ACHN (cell line): ENCODE results near the gene FAT1.
"Not testable (repeated sequence)": the region's sequence is repeated elsewhere in the genome, so short reads cannot be mapped to it uniquely, and the experiment has no call there.

Experiments
- DNase-seq: peaks from one replicate; pipeline ENCODE4 v3.0.0-alpha.2; 2015
- in situ Hi-C: cut with HindIII; loops from 2 replicates; pipeline ENCODE4 v1.10.0; 2017; ENCODE audit warnings: low sequenced_read_pairs, low pct_ligation_motif_present, low pct_unique_long_range_greater_than_20kb

FAT1 gene

GRCh38 chr4:186757696-186758355 lies 34.2 kb upstream of the FAT1 start:
- no peak for DNase-seq
- in situ Hi-C loops: no loop called here

GRCh38 chr4:186756550-186756949 lies 32.9 kb upstream of the FAT1 start:
- in situ Hi-C loops, DNase-seq: not testable (repeated sequence)

GRCh38 chr4:186755550-186756519 lies 32.2 kb upstream of the FAT1 start:
- in situ Hi-C loops: no loop called here
- DNase-seq: peak; percentile 45

GRCh38 chr4:186754976-186755375 lies 31.3 kb upstream of the FAT1 start:
- in situ Hi-C loops: no loop called here

GRCh38 chr4:186752325-186752724 lies 28.7 kb upstream of the FAT1 start:
- in situ Hi-C loops: no loop called here
- DNase-seq: no peak

More at GRCh38 chr4:186754976-186755375, 31.3 kb upstream of the FAT1 start:
- DNase-seq: peak; percentile 22

GRCh38 chr4:186749611-186750281 lies 26.1 kb upstream of the FAT1 start:
- in situ Hi-C loops: no loop called here
- DNase-seq: no peak

GRCh38 chr4:186746581-186746980 lies 22.9 kb upstream of the FAT1 start:
- in situ Hi-C loops: no loop called here
- no peak for DNase-seq

GRCh38 chr4:186743261-186743660 lies 19.6 kb upstream of the FAT1 start:
- no peak for DNase-seq
- in situ Hi-C loops: no loop called here

GRCh38 chr4:186740822-186741221 lies 17.2 kb upstream of the FAT1 start:
- DNase-seq: no peak
- in situ Hi-C loops: no loop called here

- in situ Hi-C loops: no loop called here
- no peak for DNase-seq
These were observed 16.3 kb upstream of the FAT1 start for GRCh38 chr4:186739802-186740434.

- no peak for DNase-seq
- in situ Hi-C loops: no loop called here
These were observed 15.7 kb upstream of the FAT1 start for GRCh38 chr4:186739317-186739716.

- DNase-seq: no peak
- in situ Hi-C loops: no loop called here
These were observed 14.8 kb upstream of the FAT1 start for GRCh38 chr4:186738421-186738820.

GRCh38 chr4:186737427-186737826 lies 13.8 kb upstream of the FAT1 start:
- in situ Hi-C loops: no loop called here
- no peak for DNase-seq

- no peak for DNase-seq
- in situ Hi-C loops: no loop called here
These were observed 12.8 kb upstream of the FAT1 start for GRCh38 chr4:186736466-186736865.

GRCh38 chr4:186734251-186734650 lies 10.6 kb upstream of the FAT1 start:
- in situ Hi-C loops: no loop called here
- no peak for DNase-seq

- in situ Hi-C loops: no loop called here
These were observed 10.1 kb upstream of the FAT1 start for GRCh38 chr4:186733778-186734177.

GRCh38 chr4:186730621-186731020 lies 7.0 kb upstream of the FAT1 start:
- in situ Hi-C loops: no loop called here
- DNase-seq: no peak

More at GRCh38 chr4:186733778-186734177, 10.1 kb upstream of the FAT1 start:
- no peak for DNase-seq

- in situ Hi-C loops: no loop called here
- no peak for DNase-seq
These were observed 6.2 kb upstream of the FAT1 start for GRCh38 chr4:186729856-186730255.
